KG1 (cell line): Measurements from ENCODE around the gene ASIC4.
A peak's percentile ranks its signal among the peaks of the same experiment; 100 is the strongest.

Experiments used
- DNase-seq: peaks from one replicate; lab custom pipeline; 2025; lab: John Stamatoyannopoulos, UW

Gene ASIC4

GRCh38 chr2:219515874-219516629 lies 1.8 kb downstream of the ASIC4 start:
- no peak for DNase-seq

GRCh38 chr2:219516888-219517287 lies 2.6 kb downstream of the ASIC4 start:
- DNase-seq = no peak

GRCh38 chr2:219517954-219518778 lies 3.9 kb downstream of the ASIC4 start:
- no peak for DNase-seq

GRCh38 chr2:219519526-219519916 lies 5.2 kb downstream of the ASIC4 start:
- no peak for DNase-seq

- DNase-seq = no peak
These were observed 5.8 kb downstream of the ASIC4 start for GRCh38 chr2:219520079-219520478.

GRCh38 chr2:219521066-219521880 lies 7.0 kb downstream of the ASIC4 start:
- DNase-seq = no peak

- DNase-seq = no peak
These were observed 8.1 kb downstream of the ASIC4 start for GRCh38 chr2:219522111-219523030.

- DNase-seq = no peak
These were observed 8.9 kb downstream of the ASIC4 start for GRCh38 chr2:219523031-219523671.

GRCh38 chr2:219524817-219525216 lies 10.5 kb downstream of the ASIC4 start:
- no peak for DNase-seq

GRCh38 chr2:219525533-219526232 lies 11.4 kb downstream of the ASIC4 start:
- no peak for DNase-seq

- no peak for DNase-seq
These were observed 12.2 kb downstream of the ASIC4 start for GRCh38 chr2:219526320-219527075.

GRCh38 chr2:219527076-219527394 lies 12.8 kb downstream of the ASIC4 start:
- no peak for DNase-seq

GRCh38 chr2:219527472-219527871 lies 13.2 kb downstream of the ASIC4 start:
- no peak for DNase-seq

GRCh38 chr2:219530048-219530963 lies 16.0 kb downstream of the ASIC4 start:
- peak; percentile 43 for DNase-seq

GRCh38 chr2:219531639-219532377 lies 17.5 kb downstream of the ASIC4 start:
- DNase-seq = no peak

- DNase-seq = no peak
These were observed 18.0 kb downstream of the ASIC4 start for GRCh38 chr2:219532378-219532649.

GRCh38 chr2:219533930-219534661 lies 19.8 kb downstream of the ASIC4 start:
- no peak for DNase-seq
